ENCODE results near the gene KIF5A. TPM values are rescaled to one million over a fixed set of nuclear protein-coding genes. Genes with fewer than 3 reads are reported as not detected.
"Not testable (repeated sequence)": the region's sequence is repeated elsewhere in the genome, so short reads cannot be mapped to it uniquely, and the experiment has no call there.

Gene KIF5A
- total RNA-seq, 1 donor from 2014 or later = 0.08 TPM

DNA sequence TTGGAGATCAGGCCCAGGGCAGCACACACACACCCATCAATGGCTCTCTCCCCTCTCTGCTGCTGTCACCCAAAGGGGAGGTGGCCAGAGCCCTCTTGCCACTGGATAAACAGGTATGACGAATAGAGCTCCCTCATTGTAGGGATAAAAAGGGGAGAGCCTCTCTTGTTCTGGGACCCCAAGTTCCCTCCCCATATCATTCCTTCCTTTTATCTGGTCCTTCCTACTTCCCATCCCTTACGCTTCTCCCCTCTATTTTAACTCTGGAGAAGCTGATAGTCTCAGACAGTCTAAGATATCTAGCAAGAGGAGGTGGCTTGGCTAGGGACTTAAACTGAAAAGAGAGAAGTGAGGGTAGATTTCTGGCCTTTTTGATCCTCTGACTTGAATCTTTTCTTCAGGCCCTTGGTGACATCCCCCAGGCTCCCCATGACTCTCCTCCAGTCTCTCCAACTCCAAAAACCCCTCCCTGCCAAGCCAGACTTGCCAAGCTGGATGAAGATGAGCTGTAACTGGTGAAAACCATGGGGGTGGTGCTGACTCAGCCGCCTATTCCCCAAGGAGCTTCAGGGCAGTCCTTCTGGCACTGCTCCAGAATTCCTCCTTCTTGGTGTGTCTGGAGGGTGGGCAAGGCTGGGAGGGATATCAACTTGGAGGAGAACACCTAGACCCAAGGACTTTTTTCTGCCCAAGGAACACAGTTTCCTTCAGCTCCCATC, 66.7 kb downstream of the KIF5A start:
- intact Hi-C loops (cut with micrococcal nuclease) = no loop called here
- peak overlapping the region; percentile 87 for H3K4me3 ChIP-seq
- peaks cover 29% of the 10 kb centered on the region for H3K36me3 ChIP-seq
- TF ChIP-seq, protein P1, sequence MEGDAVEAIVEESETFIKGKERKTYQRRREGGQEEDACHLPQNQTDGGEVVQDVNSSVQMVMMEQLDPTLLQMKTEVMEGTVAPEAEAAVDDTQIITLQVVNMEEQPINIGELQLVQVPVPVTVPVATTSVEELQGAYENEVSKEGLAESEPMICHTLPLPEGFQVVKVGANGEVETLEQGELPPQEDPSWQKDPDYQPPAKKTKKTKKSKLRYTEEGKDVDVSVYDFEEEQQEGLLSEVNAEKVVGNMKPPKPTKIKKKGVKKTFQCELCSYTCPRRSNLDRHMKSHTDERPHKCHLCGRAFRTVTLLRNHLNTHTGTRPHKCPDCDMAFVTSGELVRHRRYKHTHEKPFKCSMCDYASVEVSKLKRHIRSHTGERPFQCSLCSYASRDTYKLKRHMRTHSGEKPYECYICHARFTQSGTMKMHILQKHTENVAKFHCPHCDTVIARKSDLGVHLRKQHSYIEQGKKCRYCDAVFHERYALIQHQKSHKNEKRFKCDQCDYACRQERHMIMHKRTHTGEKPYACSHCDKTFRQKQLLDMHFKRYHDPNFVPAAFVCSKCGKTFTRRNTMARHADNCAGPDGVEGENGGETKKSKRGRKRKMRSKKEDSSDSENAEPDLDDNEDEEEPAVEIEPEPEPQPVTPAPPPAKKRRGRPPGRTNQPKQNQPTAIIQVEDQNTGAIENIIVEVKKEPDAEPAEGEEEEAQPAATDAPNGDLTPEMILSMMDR (IDR thresholded peaks at IDR 0.05; ENCODE audit: borderline replicate concordance) = no peak
- H3K9me3 ChIP-seq (replicated peaks) = no peaks in the 10 kb centered on the region
- peak overlapping the region; percentile 78 for H3K27ac ChIP-seq (replicated peaks)
- peaks cover 41% of the 10 kb centered on the region for H3K27me3 ChIP-seq (ENCODE audit: low read depth)
- peaks cover 85% of the 10 kb centered on the region for H3K4me1 ChIP-seq
- no peak for DNase-seq

DNA sequence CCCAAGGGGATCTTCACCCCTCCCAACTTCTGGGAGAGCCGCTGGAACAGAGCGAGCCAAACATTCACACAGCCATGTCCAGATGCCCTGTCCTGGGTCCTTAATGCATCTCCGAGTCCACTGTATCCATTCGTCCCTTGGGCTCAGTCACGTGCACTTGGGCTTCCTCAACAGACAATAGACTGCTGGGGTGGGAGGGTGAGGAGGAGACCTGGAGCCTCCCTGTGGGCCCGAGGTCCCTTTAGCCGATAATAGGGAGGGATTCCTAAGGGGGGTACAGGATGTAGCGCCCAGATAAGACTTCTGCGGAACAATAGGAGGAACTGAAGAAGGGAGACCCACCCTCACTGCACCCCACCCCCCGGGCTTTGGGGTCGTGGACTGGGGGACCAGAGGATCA, 68.1 kb downstream of the KIF5A start:
- H3K36me3 ChIP-seq = peaks cover 29% of the 10 kb centered on the region
- peak overlapping the region; percentile 78 for H3K27ac ChIP-seq (replicated peaks)
- H3K9me3 ChIP-seq (replicated peaks) = no peaks in the 10 kb centered on the region
- peaks cover 78% of the 10 kb centered on the region for H3K4me1 ChIP-seq
- TF ChIP-seq, protein P1 (IDR thresholded peaks at IDR 0.05; ENCODE audit: borderline replicate concordance) = no peak
- intact Hi-C loops (cut with micrococcal nuclease) = no loop called here
- no peak for DNase-seq
- peaks cover 51% of the 10 kb centered on the region for H3K27me3 ChIP-seq (ENCODE audit: low read depth)
- H3K4me3 ChIP-seq = peak overlapping the region; percentile 87

DNA sequence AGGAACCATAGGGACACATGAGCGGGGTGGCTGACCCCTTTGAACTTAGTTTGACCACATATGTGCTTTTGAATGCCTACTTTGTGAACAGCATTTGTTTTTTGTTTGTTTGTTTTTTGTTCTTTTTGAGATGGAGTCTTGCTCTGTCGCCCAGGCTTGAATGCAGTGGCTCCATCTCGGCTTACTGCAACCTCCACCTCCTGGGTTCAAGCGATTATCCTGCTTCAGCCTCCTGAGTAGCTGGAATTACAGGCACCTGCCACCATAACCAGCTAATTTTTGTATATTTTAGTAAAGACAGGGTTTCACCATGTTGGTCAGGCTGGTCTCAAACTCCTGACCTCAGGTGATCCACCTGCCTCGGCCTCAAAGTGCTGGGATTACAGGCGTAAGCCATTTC, 68.6 kb downstream of the KIF5A start:
- Histone ChIP-seq H3K4me3 (peak overlapping the region; percentile 87), H3K27ac (replicated peaks) (peak overlapping the region; percentile 78), H3K4me1 (peaks cover 73% of the 10 kb centered on the region), H3K36me3 (peaks cover 29% of the 10 kb centered on the region), H3K27me3 (ENCODE audit: low read depth) (peaks cover 56% of the 10 kb centered on the region)
- H3K9me3 ChIP-seq (replicated peaks); intact Hi-C loops (cut with micrococcal nuclease); DNase-seq: not testable (repeated sequence)

DNA sequence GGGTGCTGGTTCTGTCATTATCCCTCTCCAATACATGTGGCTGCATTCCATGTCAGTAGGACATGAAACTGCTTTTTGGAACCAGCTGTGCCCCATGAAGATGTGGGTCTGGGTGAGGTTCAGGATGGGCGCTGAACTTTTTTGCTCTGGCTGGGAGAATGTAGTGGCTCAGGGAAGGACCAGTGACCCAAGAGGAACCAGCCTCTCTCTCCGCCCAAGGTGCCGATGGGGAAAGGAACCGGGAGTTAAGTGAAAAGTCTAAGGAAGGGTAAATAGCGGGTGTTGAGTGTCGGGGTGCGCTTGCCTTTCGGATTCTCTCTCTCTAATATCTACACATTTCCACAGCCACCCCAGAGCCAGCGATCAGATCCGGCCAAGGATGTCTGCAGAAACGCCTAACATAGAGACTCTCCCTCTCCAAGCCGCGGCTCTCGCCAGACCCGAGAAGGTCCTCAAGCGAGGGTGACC, 69.2 kb downstream of the KIF5A start:
- intact Hi-C loops (cut with micrococcal nuclease) = no loop called here
- no peaks in the 10 kb centered on the region for H3K9me3 ChIP-seq (replicated peaks)
- peaks cover 61% of the 10 kb centered on the region for H3K27me3 ChIP-seq (ENCODE audit: low read depth)
- DNase-seq = peak; percentile 44
- peak overlapping the region; percentile 66 for H3K4me3 ChIP-seq
- H3K36me3 ChIP-seq = peaks cover 26% of the 10 kb centered on the region
- TF ChIP-seq, protein P1 (IDR thresholded peaks at IDR 0.05; ENCODE audit: borderline replicate concordance) = no peak
- H3K27ac ChIP-seq (replicated peaks) = peak overlapping the region; percentile 78
- peaks cover 68% of the 10 kb centered on the region for H3K4me1 ChIP-seq

DNA sequence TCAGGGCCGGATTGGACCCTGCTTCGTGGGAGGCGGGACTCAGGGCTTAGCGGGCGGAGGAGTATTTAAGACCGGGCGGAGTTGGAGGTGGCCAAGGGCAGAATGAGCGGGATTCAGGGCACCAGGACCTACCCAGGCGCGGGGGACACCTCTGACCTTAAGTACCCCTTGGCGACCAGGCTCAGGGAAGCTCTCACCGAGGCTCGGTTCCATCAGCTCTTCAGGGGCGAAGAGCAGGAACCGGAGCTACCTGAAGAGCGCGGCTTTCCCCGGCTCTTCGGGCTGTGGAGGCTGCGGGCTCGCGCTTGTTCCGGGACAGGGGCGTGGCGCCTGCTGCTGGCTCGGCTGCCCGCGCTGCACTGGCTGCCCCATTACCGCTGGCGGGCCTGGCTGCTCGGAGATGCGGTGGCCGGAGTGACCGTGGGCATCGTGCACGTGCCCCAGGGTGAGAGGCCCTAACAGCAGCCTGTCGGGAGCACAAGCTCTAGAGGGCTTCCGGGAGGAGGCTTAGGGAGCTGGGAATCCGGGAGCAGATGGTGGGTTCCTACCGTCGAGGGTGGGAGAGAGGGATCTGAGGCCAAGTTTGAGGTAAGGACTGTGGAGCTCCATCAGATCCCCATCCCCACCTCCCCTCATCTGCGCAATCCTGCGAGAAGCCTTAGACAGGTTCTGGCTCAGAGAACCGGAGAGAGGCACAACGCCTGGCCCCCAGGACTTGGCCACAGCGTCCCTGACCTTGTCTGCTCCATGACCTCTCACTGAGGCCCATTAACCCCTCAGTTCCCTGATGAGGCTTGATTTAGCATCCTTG, 69.8 kb downstream of the KIF5A start:
- Histone ChIP-seq H3K27me3 (ENCODE audit: low read depth) (peaks cover 68% of the 10 kb centered on the region), H3K9me3 (replicated peaks) (no peaks in the 10 kb centered on the region), H3K36me3 (peaks cover 23% of the 10 kb centered on the region), H3K27ac (replicated peaks) (peak overlapping the region; percentile 78), H3K4me3 (peak overlapping the region; percentile 66), H3K4me1 (peaks cover 62% of the 10 kb centered on the region)
- TF ChIP-seq, protein P1 (IDR thresholded peaks at IDR 0.05; ENCODE audit: borderline replicate concordance) = no peak
- intact Hi-C loops (cut with micrococcal nuclease) = loop anchor here (5.0 kb wide), 1 partner anchor 37 kb away; no protein-coding TSS in a partner anchor
- DNase-seq = no peak
